ENCODE data around the gene FBXL4. TPM values are rescaled to one million over a fixed set of nuclear protein-coding genes. Genes with fewer than 3 reads are reported as not detected.

FBXL4 gene
- total and polyA plus RNA-seq, 10 of the 15 experiments (the other 5 are each of a cell fraction or from before 2014, with no cell fraction given), result 2.9 to 16.9 (median 7.2) TPM

DNA sequence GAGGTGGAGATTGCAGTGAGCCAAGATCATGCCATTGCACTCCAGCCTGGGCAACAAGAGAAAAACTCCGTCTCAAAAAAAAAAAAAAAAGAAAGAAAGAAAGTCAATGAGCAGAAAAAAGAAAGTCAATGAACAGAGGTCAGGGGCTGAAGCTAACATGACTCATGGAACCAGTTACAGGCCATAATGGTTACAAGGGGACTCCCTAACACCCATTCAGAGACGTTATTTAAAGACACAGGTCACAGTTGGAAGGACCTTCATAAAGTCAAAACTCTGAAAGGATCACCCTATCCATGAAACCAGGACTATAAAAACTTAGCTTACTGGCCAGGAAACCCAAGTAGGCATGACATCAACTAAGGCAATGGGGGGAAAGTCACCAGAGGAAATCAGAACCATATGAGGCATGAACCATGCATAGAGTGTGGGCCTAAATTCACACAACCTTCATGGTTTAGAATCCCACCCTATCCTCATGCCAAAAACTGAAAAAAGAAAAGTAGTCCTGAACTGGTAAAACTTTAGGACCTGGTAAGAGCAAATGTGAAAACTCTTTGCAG, 18.2 kb downstream of the FBXL4 start:
- Histone ChIP-seq H3K27me3 (replicated peaks in 1 of 2; ENCODE audit: control insufficient read depth in 2 of 2, insufficient read depth in 2 of 2, low read length in 1 of 2) (no peaks in the 10 kb centered on the region), H3K27ac (ENCODE audit: control insufficient read depth, insufficient read depth) (no peak overlapping the region), H3K4me1 (ENCODE audit: control insufficient read depth, insufficient read depth, low read length) (no peaks in the 10 kb centered on the region), H3K79me2 (ENCODE audit: control insufficient read depth, insufficient read depth, low read length) (no peaks in the 10 kb centered on the region; the same call in none of the 2 replicates), H3K9ac (ENCODE audit: control insufficient read depth, insufficient read depth, low read length) (no peak overlapping the region), H4K20me1 (ENCODE audit: control insufficient read depth, insufficient read depth) (no peaks in the 10 kb centered on the region), H2AFZ (ENCODE audit: control insufficient read depth, low read depth, low read length) (no peak overlapping the region), H3K4me2 (ENCODE audit: control insufficient read depth, insufficient read depth) (no peak overlapping the region), H3K4me3 (no peak overlapping the region), H3K36me3 (ENCODE audit: control insufficient read depth in 2 of 2, insufficient read depth in 2 of 2, low read length in 1 of 2) (peaks cover 0 to 6% of the 10 kb centered on the region in 2 experiments; a peak in 2 of 4 replicates), H3K9me3 (replicated peaks; ENCODE audit: control insufficient read depth, insufficient read depth, low read length) (no peaks in the 10 kb centered on the region)
- no peak for TF ChIP-seq NRF1 (conservative IDR thresholded peaks at IDR 0.05; ENCODE audit: low read depth, low read length)
- in situ Hi-C loops (cut with MboI), result no loop called here
- no peak for FAIRE-seq
- ChIA-PET SMC1A (ENCODE audit: uncharacterized antibody, unreplicated experiment) (no interaction called here), POLR2A (no interaction called here), CTCF (interaction anchor here (1.2 kb wide), 1 partner anchor 10 kb away, joined by 3 read pairs; no protein-coding TSS in a partner anchor), RAD21 (ENCODE audit: unreplicated experiment) (no interaction called here)
- intact Hi-C loops (cut with micrococcal nuclease; ENCODE audit: unreplicated experiment), result no loop called here
- ATAC-seq, result peak; percentile 57
- DNase-seq (ENCODE audit: low read depth, low spot score), result no peak
- WGBS (ENCODE audit: insufficient coverage, insufficient replicate concordance, low lambda C conversion rate, missing lambda C conversion rate), result 77% methylated on average over 2 of the region's 2 CpGs
- BruUV-seq (replicated peaks), result no TSS peak

GRCh38 chr6:98928688-98929087, 19.1 kb downstream of the FBXL4 start:
- ATAC-seq (no peak), DNase-seq (ENCODE audit: low read depth, low spot score) (no peak), FAIRE-seq (no peak)
- Histone ChIP-seq H3K9ac (ENCODE audit: control insufficient read depth, insufficient read depth, low read length) (no peak overlapping the region), H3K36me3 (ENCODE audit: control insufficient read depth in 2 of 2, insufficient read depth in 2 of 2, low read length in 1 of 2) (peaks cover 0 to 6% of the 10 kb centered on the region in 2 experiments; a peak in 2 of 4 replicates), H3K27ac (ENCODE audit: control insufficient read depth, insufficient read depth) (no peak overlapping the region), H3K4me1 (ENCODE audit: control insufficient read depth, insufficient read depth, low read length) (no peaks in the 10 kb centered on the region), H3K9me3 (replicated peaks; ENCODE audit: control insufficient read depth, insufficient read depth, low read length) (no peaks in the 10 kb centered on the region), H2AFZ (ENCODE audit: control insufficient read depth, low read depth, low read length) (no peak overlapping the region), H3K4me2 (ENCODE audit: control insufficient read depth, insufficient read depth) (no peak overlapping the region), H3K27me3 (replicated peaks in 1 of 2; ENCODE audit: control insufficient read depth in 2 of 2, insufficient read depth in 2 of 2, low read length in 1 of 2) (no peaks in the 10 kb centered on the region), H4K20me1 (ENCODE audit: control insufficient read depth, insufficient read depth) (no peaks in the 10 kb centered on the region), H3K4me3 (no peak overlapping the region), H3K79me2 (ENCODE audit: control insufficient read depth, insufficient read depth, low read length) (no peaks in the 10 kb centered on the region; the same call in none of the 2 replicates)
- BruUV-seq (replicated peaks), result no TSS peak
- POLR2A ChIA-PET, result no interaction called here
- SMC1A ChIA-PET (ENCODE audit: uncharacterized antibody, unreplicated experiment), result no interaction called here
- CTCF ChIA-PET, result no interaction called here
- intact Hi-C loops (cut with micrococcal nuclease; ENCODE audit: unreplicated experiment), result no loop called here
- in situ Hi-C loops (cut with MboI), result no loop called here
- TF ChIP-seq HCFC1 (IDR thresholded peaks at IDR 0.05; ENCODE audit: low read length) (no peak), PKNOX1 (IDR thresholded peaks at IDR 0.05) (no peak)
- TF ChIP-seq, protein P1, sequence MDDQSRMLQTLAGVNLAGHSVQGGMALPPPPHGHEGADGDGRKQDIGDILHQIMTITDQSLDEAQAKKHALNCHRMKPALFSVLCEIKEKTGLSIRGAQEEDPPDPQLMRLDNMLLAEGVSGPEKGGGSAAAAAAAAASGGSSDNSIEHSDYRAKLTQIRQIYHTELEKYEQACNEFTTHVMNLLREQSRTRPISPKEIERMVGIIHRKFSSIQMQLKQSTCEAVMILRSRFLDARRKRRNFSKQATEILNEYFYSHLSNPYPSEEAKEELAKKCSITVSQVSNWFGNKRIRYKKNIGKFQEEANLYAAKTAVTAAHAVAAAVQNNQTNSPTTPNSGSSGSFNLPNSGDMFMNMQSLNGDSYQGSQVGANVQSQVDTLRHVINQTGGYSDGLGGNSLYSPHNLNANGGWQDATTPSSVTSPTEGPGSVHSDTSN (IDR thresholded peaks at IDR 0.05; ENCODE audit: insufficient replicate concordance, low read depth, low read length), result no peak
- RAD21 ChIA-PET (ENCODE audit: unreplicated experiment), result no interaction called here
- 98% methylated on average over 3 of the region's 3 CpGs for WGBS (ENCODE audit: insufficient coverage, insufficient replicate concordance, low lambda C conversion rate, missing lambda C conversion rate)
